Mucosa of gallbladder (tissue), 1 donor: ENCODE data around the gene PIGQ. TPM values are rescaled to one million over a fixed set of nuclear protein-coding genes. Genes with fewer than 3 reads are reported as not detected.

ENCODE experiments used
- DNase-seq: peaks from one replicate; pipeline ENCODE4 v3.0.0-alpha.2; 2020; ENCODE audit warnings: low spot score
- total RNA-seq: library from RNA; stranded (reverse); gene quantifications from one replicate; pipeline ENCODE4 v1.2.1, GENCODE V29; 2021
- donor health status: DM: no; HTN: no; CAD: no.

Gene PIGQ
- total RNA-seq, 1 donor from 2014 or later: 117 TPM

- no peak for DNase-seq
These were observed 2.2 kb upstream of the PIGQ start for GRCh38 chr16:567373-568256.

GRCh38 chr16:568401-569258, 1.1 kb upstream of the PIGQ start:
- DNase-seq: no peak

GRCh38 chr16:572865-573650, 3.3 kb downstream of the PIGQ start:
- DNase-seq: no peak

- DNase-seq: no peak
These were observed 4.4 kb downstream of the PIGQ start for GRCh38 chr16:574021-574760.

GRCh38 chr16:575354-576196, 5.8 kb downstream of the PIGQ start:
- DNase-seq: no peak

GRCh38 chr16:576197-576822, 6.5 kb downstream of the PIGQ start:
- DNase-seq: no peak

- DNase-seq: no peak
These were observed 7.0 kb downstream of the PIGQ start for GRCh38 chr16:576823-577201.

GRCh38 chr16:577796-578195, 8.0 kb downstream of the PIGQ start:
- DNase-seq: no peak

GRCh38 chr16:578232-578869, 8.6 kb downstream of the PIGQ start:
- DNase-seq: no peak

- DNase-seq: peak; percentile 64
These were observed 9.2 kb downstream of the PIGQ start for GRCh38 chr16:578870-579405.

GRCh38 chr16:580141-580945, 10.6 kb downstream of the PIGQ start:
- no peak for DNase-seq

- no peak for DNase-seq
These were observed 11.3 kb downstream of the PIGQ start for GRCh38 chr16:580946-581498.

- DNase-seq: no peak
These were observed 12.4 kb downstream of the PIGQ start for GRCh38 chr16:582218-582613.

- DNase-seq: no peak
These were observed 13.0 kb downstream of the PIGQ start for GRCh38 chr16:582614-583331.

- no peak for DNase-seq
These were observed 13.7 kb downstream of the PIGQ start for GRCh38 chr16:583470-583814.

- DNase-seq: no peak
These were observed 14.2 kb downstream of the PIGQ start for GRCh38 chr16:583815-584591.

GRCh38 chr16:585351-585750, 15.6 kb downstream of the PIGQ start:
- no peak for DNase-seq
